Activated naive CD8-positive, alpha-beta T cell (primary cell): Measurements from ENCODE around the gene GEN1.

Experiments used
- H3K27ac Mint-ChIP-seq: one replicate; pipeline ENCODE4 v1.8.0; 2021; ENCODE audit warnings: mixed read lengths
- H3K27me3 Mint-ChIP-seq: one replicate; pipeline ENCODE4 v1.8.0; 2021; ENCODE audit warnings: mixed read lengths
- H3K36me3 Mint-ChIP-seq: one replicate; pipeline ENCODE4 v1.8.0; 2021; ENCODE audit warnings: mixed read lengths
- H3K4me1 Mint-ChIP-seq: one replicate; pipeline ENCODE4 v1.8.0; 2021; ENCODE audit warnings: low read depth, mixed read lengths
- H3K4me3 Mint-ChIP-seq: one replicate; pipeline ENCODE4 v1.8.0; 2021; ENCODE audit warnings: mild to moderate bottlenecking, mixed read lengths
- H3K9me3 Mint-ChIP-seq: one replicate; pipeline ENCODE4 v1.8.0; 2021; ENCODE audit warnings: low read depth, mixed read lengths

The GEN1 gene

GRCh38 chr2:17771956-17772355 is 18.0 kb downstream of the GEN1 start:
- Mint-ChIP-seq H3K27ac (no peak overlapping the region), H3K27me3 (no peaks in the 10 kb centered on the region), H3K9me3 (no peaks in the 10 kb centered on the region), H3K4me3 (no peak overlapping the region), H3K36me3 (peaks cover 7% of the 10 kb centered on the region), H3K4me1 (no peaks in the 10 kb centered on the region)

DNA sequence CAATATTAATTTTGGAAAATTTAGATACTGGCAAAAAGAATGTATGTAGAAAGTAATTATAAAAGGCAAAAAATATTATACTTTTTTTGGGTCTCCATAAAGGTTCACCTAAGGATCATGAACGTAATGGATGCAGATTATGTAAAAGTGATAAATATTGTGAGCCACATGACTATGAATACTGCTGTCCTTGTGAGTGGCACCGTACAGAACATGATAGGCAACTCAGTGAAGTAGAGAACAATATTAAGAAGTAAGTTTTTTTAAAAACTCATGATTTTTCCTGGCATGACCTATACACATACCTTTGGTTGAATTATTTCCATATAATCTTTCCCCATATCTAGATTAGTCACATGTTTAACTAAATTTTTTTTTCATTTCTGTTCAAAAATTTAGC is 18.6 kb downstream of the GEN1 start:
- Mint-ChIP-seq H3K27ac (no peak overlapping the region), H3K4me1 (no peaks in the 10 kb centered on the region), H3K9me3 (no peaks in the 10 kb centered on the region), H3K27me3 (no peaks in the 10 kb centered on the region), H3K36me3 (peaks cover 7% of the 10 kb centered on the region), H3K4me3 (no peak overlapping the region)

- Mint-ChIP-seq H3K27ac (no peak overlapping the region), H3K27me3 (no peaks in the 10 kb centered on the region), H3K4me3 (no peak overlapping the region), H3K4me1 (no peaks in the 10 kb centered on the region), H3K9me3 (no peaks in the 10 kb centered on the region), H3K36me3 (peaks cover 15% of the 10 kb centered on the region)
These were observed 26.6 kb downstream of the GEN1 start for GRCh38 chr2:17780546-17780945.

- H3K4me1 Mint-ChIP-seq = no peaks in the 10 kb centered on the region
- no peaks in the 10 kb centered on the region for H3K9me3 Mint-ChIP-seq
These were observed 27.5 kb downstream of the GEN1 start for GRCh38 chr2:17781482-17781881.

GRCh38 chr2:17786727-17787126 is 32.8 kb downstream of the GEN1 start:
- Mint-ChIP-seq H3K4me3 (no peak overlapping the region), H3K27me3 (peaks cover 12% of the 10 kb centered on the region), H3K27ac (no peak overlapping the region), H3K4me1 (no peaks in the 10 kb centered on the region), H3K9me3 (no peaks in the 10 kb centered on the region), H3K36me3 (peaks cover 6% of the 10 kb centered on the region)

More at GRCh38 chr2:17781482-17781881, 27.5 kb downstream of the GEN1 start:
- H3K27ac Mint-ChIP-seq = no peak overlapping the region
- H3K36me3 Mint-ChIP-seq = peaks cover 18% of the 10 kb centered on the region
- H3K27me3 Mint-ChIP-seq = no peaks in the 10 kb centered on the region
- H3K4me3 Mint-ChIP-seq = no peak overlapping the region

DNA sequence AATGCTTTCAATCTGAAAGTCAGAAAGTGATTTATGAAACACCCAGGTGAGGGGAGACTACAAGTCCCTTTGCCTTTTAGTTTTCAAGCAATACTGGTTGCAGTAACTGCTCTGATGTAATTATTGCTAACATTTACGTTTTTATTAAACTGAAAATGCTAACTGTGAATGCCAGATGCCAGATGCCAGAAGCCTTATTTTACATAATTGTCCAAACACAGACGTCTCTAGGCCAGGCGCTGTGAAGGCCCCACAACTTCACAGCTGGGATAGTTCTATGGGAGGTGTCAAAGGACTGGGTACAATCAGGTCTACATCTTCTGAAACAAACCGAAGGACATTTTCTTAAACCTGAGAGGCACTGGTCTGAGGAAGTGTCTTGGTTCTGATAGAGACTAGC is 34.8 kb downstream of the GEN1 start:
- Mint-ChIP-seq H3K4me3 (no peak overlapping the region), H3K36me3 (peaks cover 3% of the 10 kb centered on the region), H3K27me3 (peaks cover 14% of the 10 kb centered on the region), H3K9me3 (no peaks in the 10 kb centered on the region), H3K27ac (no peak overlapping the region), H3K4me1 (no peaks in the 10 kb centered on the region)

DNA sequence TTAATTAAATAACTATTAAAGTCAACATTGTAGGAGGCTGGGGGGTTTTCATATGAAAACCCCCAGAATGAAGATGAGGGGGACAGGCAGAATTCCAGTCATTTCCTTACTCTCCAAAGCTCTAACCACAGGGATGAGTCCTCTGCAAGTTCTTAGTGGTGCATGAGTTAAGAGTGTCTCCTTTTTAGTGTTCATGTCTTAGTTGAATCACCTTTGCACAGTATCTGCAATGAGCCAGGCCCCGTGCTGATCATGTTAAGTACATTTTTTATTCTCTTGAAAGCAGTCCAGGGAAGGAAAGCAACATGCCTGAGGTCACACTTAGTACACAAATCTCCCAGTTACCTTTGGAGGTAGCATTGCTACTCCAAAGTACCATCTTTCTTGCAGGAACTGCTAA is 36.6 kb downstream of the GEN1 start:
- Mint-ChIP-seq H3K27ac (no peak overlapping the region), H3K9me3 (no peaks in the 10 kb centered on the region), H3K4me1 (no peaks in the 10 kb centered on the region), H3K27me3 (peaks cover 18% of the 10 kb centered on the region), H3K36me3 (peaks cover 3% of the 10 kb centered on the region), H3K4me3 (no peak overlapping the region)

DNA sequence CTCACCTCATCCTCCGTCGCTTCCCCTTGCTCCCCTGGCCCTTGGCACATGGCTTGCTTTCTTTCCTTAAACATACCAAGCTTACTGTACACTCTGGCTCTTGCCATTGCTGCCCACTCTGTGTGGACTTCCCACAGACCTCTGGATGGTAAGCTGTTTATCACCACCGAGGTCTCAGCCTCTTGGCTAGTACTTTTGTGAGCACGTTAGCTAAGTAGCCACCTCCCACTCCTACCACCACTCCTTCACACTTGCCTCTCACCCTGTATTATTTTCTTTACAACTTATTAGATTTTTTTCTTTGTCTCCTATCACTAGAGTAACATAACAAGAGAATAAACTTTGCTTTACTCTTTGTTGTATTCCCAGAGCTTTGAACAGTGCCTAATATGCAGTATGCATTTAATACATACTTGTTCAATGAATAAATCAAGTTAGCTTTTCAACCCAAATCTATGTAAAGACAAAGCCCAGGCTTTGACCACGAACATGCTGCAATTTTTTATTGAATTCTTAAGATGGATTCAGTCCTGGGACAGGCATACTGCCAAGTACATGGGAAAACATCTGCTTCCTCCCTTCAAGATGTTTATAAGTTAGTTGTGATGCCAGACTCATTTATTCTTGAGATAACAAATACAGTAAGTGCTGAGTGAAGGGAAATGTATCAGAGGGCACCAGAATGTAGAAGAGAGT is 37.3 kb downstream of the GEN1 start:
- Mint-ChIP-seq H3K4me3 (no peak overlapping the region), H3K27me3 (peaks cover 19% of the 10 kb centered on the region), H3K36me3 (no peaks in the 10 kb centered on the region), H3K4me1 (no peaks in the 10 kb centered on the region), H3K9me3 (no peaks in the 10 kb centered on the region), H3K27ac (no peak overlapping the region)

DNA sequence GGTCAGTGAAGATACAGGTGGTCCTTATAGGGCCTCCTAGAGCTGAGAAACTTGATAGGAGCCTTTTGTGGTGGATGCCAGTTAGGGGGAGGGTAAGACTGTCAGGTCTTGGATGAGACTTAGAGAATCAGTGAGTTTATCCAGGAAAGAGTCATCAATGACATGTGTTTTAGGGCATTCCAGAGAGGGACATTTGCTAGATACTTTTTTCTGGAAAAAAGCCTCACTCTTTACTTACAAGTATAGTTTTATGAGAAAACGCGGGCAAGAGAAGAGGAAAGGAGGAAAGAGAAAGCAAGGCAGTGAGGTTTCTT is 37.8 kb downstream of the GEN1 start:
- Mint-ChIP-seq H3K36me3 (no peaks in the 10 kb centered on the region), H3K27ac (no peak overlapping the region), H3K27me3 (peaks cover 19% of the 10 kb centered on the region), H3K9me3 (no peaks in the 10 kb centered on the region), H3K4me1 (no peaks in the 10 kb centered on the region), H3K4me3 (no peak overlapping the region)

GRCh38 chr2:17792515-17792914 is 38.6 kb downstream of the GEN1 start:
- Mint-ChIP-seq H3K27me3 (peaks cover 19% of the 10 kb centered on the region), H3K36me3 (no peaks in the 10 kb centered on the region), H3K27ac (no peak overlapping the region), H3K9me3 (no peaks in the 10 kb centered on the region), H3K4me1 (no peaks in the 10 kb centered on the region), H3K4me3 (no peak overlapping the region)

GRCh38 chr2:17793296-17793695 is 39.4 kb downstream of the GEN1 start:
- H3K4me3 Mint-ChIP-seq = no peak overlapping the region
- no peaks in the 10 kb centered on the region for H3K9me3 Mint-ChIP-seq
- no peaks in the 10 kb centered on the region for H3K36me3 Mint-ChIP-seq
- peaks cover 21% of the 10 kb centered on the region for H3K27me3 Mint-ChIP-seq
- no peak overlapping the region for H3K27ac Mint-ChIP-seq
- no peaks in the 10 kb centered on the region for H3K4me1 Mint-ChIP-seq

GRCh38 chr2:17793803-17794354 is 39.9 kb downstream of the GEN1 start:
- Mint-ChIP-seq H3K4me3 (no peak overlapping the region), H3K36me3 (no peaks in the 10 kb centered on the region), H3K4me1 (no peaks in the 10 kb centered on the region), H3K27ac (no peak overlapping the region), H3K27me3 (peaks cover 21% of the 10 kb centered on the region), H3K9me3 (no peaks in the 10 kb centered on the region)

DNA sequence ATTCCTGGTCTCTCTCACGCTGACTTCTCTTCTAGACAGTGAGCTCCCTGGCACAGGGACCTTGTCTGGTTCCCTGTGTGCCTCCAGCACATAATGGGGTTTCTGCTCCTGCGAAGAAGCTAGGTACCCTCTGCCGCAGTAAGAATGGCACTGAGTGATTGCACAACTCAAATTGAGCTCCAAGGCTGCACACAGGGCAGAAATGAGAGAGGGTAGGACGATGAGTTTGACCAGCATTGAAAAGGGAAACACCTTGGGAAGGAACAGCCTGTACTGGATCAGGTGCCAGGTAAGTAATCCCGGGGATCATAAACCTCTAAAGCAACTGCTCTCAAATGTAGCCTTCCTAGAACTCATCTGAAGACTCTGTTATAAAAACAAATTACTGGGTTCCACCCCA is 41.4 kb downstream of the GEN1 start:
- Mint-ChIP-seq H3K36me3 (no peaks in the 10 kb centered on the region), H3K9me3 (no peaks in the 10 kb centered on the region), H3K4me1 (no peaks in the 10 kb centered on the region), H3K27ac (no peak overlapping the region), H3K27me3 (peaks cover 21% of the 10 kb centered on the region), H3K4me3 (no peak overlapping the region)

GRCh38 chr2:17798338-17798737 is 44.4 kb downstream of the GEN1 start:
- Mint-ChIP-seq H3K36me3 (no peaks in the 10 kb centered on the region), H3K4me1 (no peaks in the 10 kb centered on the region), H3K9me3 (no peaks in the 10 kb centered on the region), H3K4me3 (no peak overlapping the region), H3K27ac (no peak overlapping the region), H3K27me3 (peaks cover 8% of the 10 kb centered on the region)

DNA sequence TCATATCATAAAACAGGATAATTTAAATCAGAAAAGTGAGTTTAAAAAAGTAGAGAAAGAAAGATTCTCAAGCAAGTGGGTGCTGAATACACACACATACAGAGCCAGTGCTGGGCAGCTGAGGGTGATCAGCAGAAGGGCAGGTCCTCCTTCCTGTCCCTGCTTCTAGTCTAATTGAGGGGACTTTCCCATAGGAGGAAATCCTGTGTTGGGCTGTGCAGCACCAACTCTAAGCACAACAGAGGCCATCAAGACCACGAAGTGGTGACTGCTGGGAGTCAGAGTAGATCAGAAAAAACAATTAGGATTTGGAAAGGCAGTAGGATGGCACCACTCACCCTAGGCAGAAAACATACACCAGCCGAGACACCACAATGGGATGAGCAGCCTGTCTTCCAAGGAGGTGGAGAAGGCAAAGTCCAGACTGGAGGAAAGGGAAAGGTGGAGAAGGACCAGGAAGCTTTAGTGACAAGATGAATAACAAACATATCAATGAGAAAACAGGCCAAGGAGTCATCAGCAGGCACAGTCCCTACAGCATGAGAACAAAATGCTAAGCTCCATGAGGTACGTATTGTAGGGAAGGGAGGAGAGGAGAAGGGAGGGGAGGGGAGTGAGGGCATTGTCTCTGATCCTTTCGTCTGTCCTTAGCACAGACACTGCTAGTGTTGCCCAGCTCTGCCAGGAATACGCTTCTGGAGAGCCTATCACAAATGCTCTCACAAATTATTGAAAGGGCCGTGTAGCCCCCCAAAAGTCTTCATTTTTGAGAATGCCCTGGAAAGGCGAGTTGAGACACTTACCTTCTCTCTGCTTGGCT is 45.6 kb downstream of the GEN1 start:
- Mint-ChIP-seq H3K36me3 (no peaks in the 10 kb centered on the region), H3K4me1 (no peaks in the 10 kb centered on the region), H3K4me3 (no peak overlapping the region), H3K27ac (no peak overlapping the region), H3K27me3 (peaks cover 8% of the 10 kb centered on the region), H3K9me3 (no peaks in the 10 kb centered on the region)
